HEK293 (cell line): ENCODE measurements around the gene TSEN2.

Source experiments
- CTCF ChIA-PET: fragments of 350-600 bp; formaldehyde crosslinking; extraction: SDS; loops from one replicate; lab custom pipeline; 2021; ENCODE audit warnings: antibody characterized with exemption; lab: Yijun Ruan, JAX
- POLR2A ChIA-PET: fragments of 300-600 bp; formaldehyde crosslinking; extraction: SDS; loops from one replicate; lab custom pipeline; 2020; ENCODE audit warnings: antibody characterized with exemption, inconsistent platforms; lab: Yijun Ruan, JAX
- H3K27ac ChIP-seq: fragments of 200-500 bp; sonication (Bioruptor generic); 2 replicates; pipeline ENCODE4 v1.5.1; 2014; ENCODE audit warnings: low read depth, low read length, control low read depth, inconsistent platforms; ENCODE audit errors: extremely low read depth
- H3K36me3 ChIP-seq, 2 experiments: fragments of 200-500 bp in 1 of 2; sonication (Bioruptor generic) in 1 of 2; 1 replicate in 1 of 2; 2 replicates in 1 of 2; pipeline ENCODE4 v1.5.1; 2014 to 2017; ENCODE audit warnings: inconsistent platforms in 2 of 2, low read length in 2 of 2; ENCODE audit not compliant: control insufficient read depth in 2 of 2, insufficient read depth in 1 of 2
- H3K4me1 ChIP-seq: fragments of 200-500 bp; sonication (Bioruptor generic); 2 replicates; pipeline ENCODE4 v1.5.1; 2014; ENCODE audit warnings: mild to moderate bottlenecking, low read length, inconsistent platforms; ENCODE audit not compliant: control insufficient read depth, insufficient read depth
- H3K4me3 ChIP-seq: 2 replicates; pipeline ENCODE4 v1.5.1; 2011; ENCODE audit warnings: low read depth, mild to moderate bottlenecking, control low read depth, low read length, moderate library complexity
- H3K9me3 ChIP-seq: fragments of 200-500 bp; sonication (Bioruptor generic); 2 replicates; pipeline ENCODE4 v1.5.1; 2014; ENCODE audit warnings: low read depth, low read length, inconsistent platforms; ENCODE audit not compliant: control insufficient read depth, insufficient read depth
- GLIS1 ChIP-seq: fragments of 450-650 bp; formaldehyde crosslinking; IDR thresholded peaks from 2 replicates; pipeline ENCODE4 v1.5.1; 2016; ENCODE audit warnings: missing biosample characterization, missing genetic modification characterization
- SCRT2 ChIP-seq: fragments of 450-650 bp; formaldehyde crosslinking; IDR thresholded peaks from 2 replicates; pipeline ENCODE4 v1.5.1; 2016; ENCODE audit warnings: missing biosample characterization, missing genetic modification characterization
- SP2 ChIP-seq: fragments of 450-650 bp; formaldehyde crosslinking; IDR thresholded peaks from 2 replicates; pipeline ENCODE4 v1.5.1; 2016; ENCODE audit warnings: missing biosample characterization, missing genetic modification characterization
- WT1 ChIP-seq: fragments of 450-650 bp; formaldehyde crosslinking; IDR thresholded peaks from 2 replicates; pipeline ENCODE4 v1.5.1; 2016; ENCODE audit warnings: missing biosample characterization, missing genetic modification characterization
- YY1 ChIP-seq: fragments of 450-650 bp; formaldehyde crosslinking; IDR thresholded peaks from 2 replicates; pipeline ENCODE4 v1.5.1; 2018; ENCODE audit warnings: missing biosample characterization, missing genetic modification characterization
- ZFHX2 ChIP-seq: fragments of 450-650 bp; formaldehyde crosslinking; conservative IDR thresholded peaks from 2 replicates; pipeline ENCODE4 v1.5.1; 2016; ENCODE audit warnings: missing biosample characterization, missing genetic modification characterization
- ZIC2 ChIP-seq: fragments of 450-650 bp; formaldehyde crosslinking; IDR thresholded peaks from 2 replicates; pipeline ENCODE4 v1.5.1; 2016; ENCODE audit warnings: missing biosample characterization, missing genetic modification characterization
- ZNF10 ChIP-seq: fragments of 450-650 bp; formaldehyde crosslinking; IDR thresholded peaks from 2 replicates; pipeline ENCODE4 v1.5.1; 2017; ENCODE audit warnings: missing biosample characterization, missing genetic modification characterization
- ZNF16 ChIP-seq: fragments of 450-650 bp; formaldehyde crosslinking; IDR thresholded peaks from 2 replicates; pipeline ENCODE4 v1.5.1; 2016; ENCODE audit warnings: low read depth, missing biosample characterization, missing genetic modification characterization
- ZNF211 ChIP-seq: fragments of 450-650 bp; formaldehyde crosslinking; IDR thresholded peaks from 2 replicates; pipeline ENCODE4 v1.5.1; 2016; ENCODE audit warnings: low read depth, missing biosample characterization, missing genetic modification characterization
- ZNF23 ChIP-seq: fragments of 450-650 bp; formaldehyde crosslinking; IDR thresholded peaks from 2 replicates; pipeline ENCODE4 v1.5.1; 2016; ENCODE audit warnings: missing biosample characterization, missing genetic modification characterization, borderline replicate concordance
- ZNF510 ChIP-seq: fragments of 450-650 bp; formaldehyde crosslinking; IDR thresholded peaks from 2 replicates; pipeline ENCODE4 v1.5.1; 2018; ENCODE audit warnings: mild to moderate bottlenecking, missing genetic modification characterization, missing biosample characterization; ENCODE audit not compliant: insufficient replicate concordance
- ZNF548 ChIP-seq: fragments of 450-650 bp; formaldehyde crosslinking; IDR thresholded peaks from 2 replicates; pipeline ENCODE4 v1.5.1; 2016; ENCODE audit warnings: missing biosample characterization, missing genetic modification characterization
- ZNF549 ChIP-seq: fragments of 450-650 bp; IDR thresholded peaks from 2 replicates; pipeline ENCODE4 v1.5.1; 2018; ENCODE audit warnings: missing biosample characterization, missing genetic modification characterization, mild to moderate bottlenecking, inconsistent platforms, moderate library complexity
- ZNF571 ChIP-seq: fragments of 450-650 bp; formaldehyde crosslinking; IDR thresholded peaks from 2 replicates; pipeline ENCODE4 v1.5.0; 2017; ENCODE audit warnings: missing biosample characterization, missing genetic modification characterization
- ZNF585B ChIP-seq: fragments of 450-650 bp; formaldehyde crosslinking; IDR thresholded peaks from 2 replicates; pipeline ENCODE4 v1.5.1; 2016; ENCODE audit warnings: missing biosample characterization, missing genetic modification characterization
- ZNF701 ChIP-seq: fragments of 450-650 bp; formaldehyde crosslinking; IDR thresholded peaks from 2 replicates; pipeline ENCODE4 v1.5.1; 2016; ENCODE audit warnings: missing biosample characterization, missing genetic modification characterization
- TF ChIP-seq, protein P1 (sequence below): sonication (generic); formaldehyde crosslinking; IDR thresholded peaks from 2 replicates; pipeline ENCODE4 v1.8.1; 2022; ENCODE audit warnings: mild to moderate bottlenecking, moderate library complexity, missing genetic modification reagents
- TF ChIP-seq, protein P2 (sequence below): fragments of 450-650 bp; formaldehyde crosslinking; IDR thresholded peaks from 2 replicates; pipeline ENCODE4 v1.5.1; 2016; ENCODE audit warnings: missing biosample characterization, missing genetic modification characterization, borderline replicate concordance
- TF ChIP-seq, protein P3 (sequence below): fragments of 450-650 bp; IDR thresholded peaks from 2 replicates; pipeline ENCODE4 v1.5.1; 2018; ENCODE audit warnings: missing biosample characterization, missing genetic modification characterization
- TF ChIP-seq, protein P4 (sequence below): fragments of 450-650 bp; formaldehyde crosslinking; optimal IDR thresholded peaks from 2 replicates; pipeline ENCODE3; 2016; ENCODE audit warnings: missing biosample characterization, mild to moderate bottlenecking, missing genetic modification characterization
- TF ChIP-seq, protein P5 (sequence below): fragments of 450-650 bp; formaldehyde crosslinking; IDR thresholded peaks from 2 replicates; pipeline ENCODE4 v1.5.1; 2017; ENCODE audit warnings: missing biosample characterization, missing genetic modification characterization

The TSEN2 gene

DNA sequence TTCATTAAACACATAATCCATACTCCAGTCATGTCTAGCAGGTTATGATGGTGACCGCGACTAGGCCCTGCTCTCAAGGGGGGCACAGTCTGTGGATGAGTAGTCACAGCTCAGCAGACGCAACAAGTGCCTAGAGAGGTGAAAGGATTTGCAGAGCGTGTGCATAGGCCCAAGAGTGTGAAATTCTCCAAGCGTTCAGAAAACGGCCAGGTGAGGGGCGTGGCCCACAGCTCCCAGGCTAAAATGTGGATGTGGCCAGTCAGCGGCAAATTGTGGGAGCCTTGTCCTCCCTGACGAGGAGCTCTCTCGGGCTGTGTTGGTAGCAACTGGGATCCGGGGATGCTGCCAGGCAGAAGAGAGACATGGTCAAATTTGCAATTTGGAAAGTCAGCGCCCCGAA, 46.4 kb upstream of the TSEN2 start:
- no peaks in the 10 kb centered on the region for H3K9me3 ChIP-seq
- no peak overlapping the region for H3K27ac ChIP-seq
- ChIA-PET POLR2A (no interaction called here), CTCF (interaction anchor here (1.3 kb wide), 1 partner anchor 42 kb away, joined by 3 read pairs; no protein-coding TSS in a partner anchor)
- no peak for TF ChIP-seq YY1 (tag by site-specific recombination)
- TF ChIP-seq SCRT2 (tag by site-specific recombination): peak; percentile 68
- TF ChIP-seq, protein P1, sequence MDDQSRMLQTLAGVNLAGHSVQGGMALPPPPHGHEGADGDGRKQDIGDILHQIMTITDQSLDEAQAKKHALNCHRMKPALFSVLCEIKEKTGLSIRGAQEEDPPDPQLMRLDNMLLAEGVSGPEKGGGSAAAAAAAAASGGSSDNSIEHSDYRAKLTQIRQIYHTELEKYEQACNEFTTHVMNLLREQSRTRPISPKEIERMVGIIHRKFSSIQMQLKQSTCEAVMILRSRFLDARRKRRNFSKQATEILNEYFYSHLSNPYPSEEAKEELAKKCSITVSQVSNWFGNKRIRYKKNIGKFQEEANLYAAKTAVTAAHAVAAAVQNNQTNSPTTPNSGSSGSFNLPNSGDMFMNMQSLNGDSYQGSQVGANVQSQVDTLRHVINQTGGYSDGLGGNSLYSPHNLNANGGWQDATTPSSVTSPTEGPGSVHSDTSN (CRISPR knock-in tag): no peak
- TF ChIP-seq, protein P2, sequence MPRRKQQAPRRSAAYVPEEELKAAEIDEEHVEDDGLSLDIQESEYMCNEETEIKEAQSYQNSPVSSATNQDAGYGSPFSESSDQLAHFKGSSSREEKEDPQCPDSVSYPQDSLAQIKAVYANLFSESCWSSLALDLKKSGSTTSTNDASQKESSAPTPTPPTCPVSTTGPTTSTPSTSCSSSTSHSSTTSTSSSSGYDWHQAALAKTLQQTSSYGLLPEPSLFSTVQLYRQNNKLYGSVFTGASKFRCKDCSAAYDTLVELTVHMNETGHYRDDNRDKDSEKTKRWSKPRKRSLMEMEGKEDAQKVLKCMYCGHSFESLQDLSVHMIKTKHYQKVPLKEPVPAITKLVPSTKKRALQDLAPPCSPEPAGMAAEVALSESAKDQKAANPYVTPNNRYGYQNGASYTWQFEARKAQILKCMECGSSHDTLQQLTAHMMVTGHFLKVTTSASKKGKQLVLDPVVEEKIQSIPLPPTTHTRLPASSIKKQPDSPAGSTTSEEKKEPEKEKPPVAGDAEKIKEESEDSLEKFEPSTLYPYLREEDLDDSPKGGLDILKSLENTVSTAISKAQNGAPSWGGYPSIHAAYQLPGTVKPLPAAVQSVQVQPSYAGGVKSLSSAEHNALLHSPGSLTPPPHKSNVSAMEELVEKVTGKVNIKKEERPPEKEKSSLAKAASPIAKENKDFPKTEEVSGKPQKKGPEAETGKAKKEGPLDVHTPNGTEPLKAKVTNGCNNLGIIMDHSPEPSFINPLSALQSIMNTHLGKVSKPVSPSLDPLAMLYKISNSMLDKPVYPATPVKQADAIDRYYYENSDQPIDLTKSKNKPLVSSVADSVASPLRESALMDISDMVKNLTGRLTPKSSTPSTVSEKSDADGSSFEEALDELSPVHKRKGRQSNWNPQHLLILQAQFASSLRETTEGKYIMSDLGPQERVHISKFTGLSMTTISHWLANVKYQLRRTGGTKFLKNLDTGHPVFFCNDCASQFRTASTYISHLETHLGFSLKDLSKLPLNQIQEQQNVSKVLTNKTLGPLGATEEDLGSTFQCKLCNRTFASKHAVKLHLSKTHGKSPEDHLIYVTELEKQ (tag by site-specific recombination): no peak
- no peak for TF ChIP-seq ZNF585B (tag by site-specific recombination)
- TF ChIP-seq ZNF571: no peak
- TF ChIP-seq GLIS1: no peak
- no peaks in the 10 kb centered on the region for H3K4me1 ChIP-seq
- H3K4me3 ChIP-seq: no peak overlapping the region
- H3K36me3 ChIP-seq: no peaks in the 10 kb centered on the region

DNA sequence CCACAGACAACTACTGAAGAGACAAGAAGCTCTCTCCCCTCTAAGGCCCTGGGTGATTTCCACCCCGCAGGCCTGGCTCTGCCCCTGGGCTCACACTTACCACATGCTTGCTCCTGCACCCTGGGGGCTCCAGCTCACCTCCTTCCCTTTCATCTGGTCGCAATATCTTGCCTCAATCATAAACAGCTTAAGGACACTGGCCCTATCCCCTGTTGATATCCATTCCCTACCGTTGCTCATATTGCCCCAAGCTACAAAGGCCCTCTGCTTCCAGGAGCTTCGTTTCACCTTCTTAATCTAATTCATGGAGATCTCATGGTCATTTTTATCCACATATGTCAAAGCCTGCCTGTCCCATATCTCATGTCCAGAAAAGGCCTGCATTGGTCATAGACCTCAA, 46.0 kb upstream of the TSEN2 start:
- CTCF ChIA-PET: interaction anchor here (1.3 kb wide), 1 partner anchor 41 kb away, joined by 3 read pairs; no protein-coding TSS in a partner anchor
- H3K4me1 ChIP-seq: peaks cover 2% of the 10 kb centered on the region; the same call in 1 of the 2 replicates
- POLR2A ChIA-PET: no interaction called here
- no peaks in the 10 kb centered on the region for H3K9me3 ChIP-seq
- TF ChIP-seq ZIC2 (tag by site-specific recombination) (peak; percentile 78), ZNF23 (no peak)
- H3K36me3 ChIP-seq: no peaks in the 10 kb centered on the region
- no peak overlapping the region for H3K27ac ChIP-seq
- H3K4me3 ChIP-seq: no peak overlapping the region

DNA sequence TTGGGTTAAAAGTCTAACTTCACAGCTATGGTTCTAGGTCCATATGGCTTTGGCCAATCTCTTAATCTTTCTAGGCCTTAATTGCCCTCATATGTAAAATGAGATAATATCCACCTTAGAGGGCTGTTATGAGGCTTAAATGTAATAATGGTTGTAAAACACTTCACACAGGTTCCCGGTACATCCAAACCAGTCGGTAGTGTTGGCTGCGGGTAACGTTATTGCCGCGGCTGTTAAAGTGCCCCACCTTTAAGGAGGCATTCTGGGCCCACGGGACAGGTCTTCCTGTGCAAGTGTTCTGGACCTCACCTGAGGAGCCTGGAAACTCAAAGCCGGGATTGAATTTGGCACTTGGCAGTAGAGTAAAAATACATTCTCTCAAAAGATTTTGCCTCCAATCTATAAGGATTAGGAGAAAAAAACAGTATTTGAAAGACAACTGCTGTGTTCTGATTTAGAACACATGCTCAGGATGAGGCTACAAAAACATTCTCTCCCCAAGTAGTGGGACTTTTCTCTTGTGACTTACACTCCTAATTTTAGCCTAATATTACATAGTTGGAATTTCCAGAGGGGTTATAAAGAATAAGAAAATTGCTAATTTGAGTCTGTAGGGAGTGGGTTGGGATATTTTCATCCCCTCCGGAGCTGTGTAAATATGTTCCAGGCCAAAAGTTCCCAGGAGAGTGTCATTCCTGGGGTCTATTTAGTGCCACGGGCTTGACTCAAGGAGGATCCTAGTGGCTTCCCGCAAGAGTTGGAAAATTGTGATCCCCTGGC, 44.9 kb upstream of the TSEN2 start:
- Histone ChIP-seq H3K4me3 (no peak overlapping the region), H3K9me3 (no peaks in the 10 kb centered on the region), H3K4me1 (peaks cover 7% of the 10 kb centered on the region; the same call in 1 of the 2 replicates), H3K36me3 (no peaks in the 10 kb centered on the region), H3K27ac (no peak overlapping the region)
- POLR2A ChIA-PET: no interaction called here
- CTCF ChIA-PET: no interaction called here
- no peak for TF ChIP-seq ZNF211
- TF ChIP-seq, protein P3, sequence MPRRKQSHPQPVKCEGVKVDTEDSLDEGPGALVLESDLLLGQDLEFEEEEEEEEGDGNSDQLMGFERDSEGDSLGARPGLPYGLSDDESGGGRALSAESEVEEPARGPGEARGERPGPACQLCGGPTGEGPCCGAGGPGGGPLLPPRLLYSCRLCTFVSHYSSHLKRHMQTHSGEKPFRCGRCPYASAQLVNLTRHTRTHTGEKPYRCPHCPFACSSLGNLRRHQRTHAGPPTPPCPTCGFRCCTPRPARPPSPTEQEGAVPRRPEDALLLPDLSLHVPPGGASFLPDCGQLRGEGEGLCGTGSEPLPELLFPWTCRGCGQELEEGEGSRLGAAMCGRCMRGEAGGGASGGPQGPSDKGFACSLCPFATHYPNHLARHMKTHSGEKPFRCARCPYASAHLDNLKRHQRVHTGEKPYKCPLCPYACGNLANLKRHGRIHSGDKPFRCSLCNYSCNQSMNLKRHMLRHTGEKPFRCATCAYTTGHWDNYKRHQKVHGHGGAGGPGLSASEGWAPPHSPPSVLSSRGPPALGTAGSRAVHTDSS: no peak
- TF ChIP-seq ZFHX2 (tag by site-specific recombination): no peak
- TF ChIP-seq ZNF701: no peak
- TF ChIP-seq, protein P4, sequence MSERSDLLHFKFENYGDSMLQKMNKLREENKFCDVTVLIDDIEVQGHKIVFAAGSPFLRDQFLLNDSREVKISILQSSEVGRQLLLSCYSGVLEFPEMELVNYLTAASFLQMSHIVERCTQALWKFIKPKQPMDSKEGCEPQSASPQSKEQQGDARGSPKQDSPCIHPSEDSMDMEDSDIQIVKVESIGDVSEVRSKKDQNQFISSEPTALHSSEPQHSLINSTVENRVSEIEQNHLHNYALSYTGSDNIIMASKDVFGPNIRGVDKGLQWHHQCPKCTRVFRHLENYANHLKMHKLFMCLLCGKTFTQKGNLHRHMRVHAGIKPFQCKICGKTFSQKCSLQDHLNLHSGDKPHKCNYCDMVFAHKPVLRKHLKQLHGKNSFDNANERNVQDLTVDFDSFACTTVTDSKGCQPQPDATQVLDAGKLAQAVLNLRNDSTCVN (tag by site-specific recombination): no peak
- no peak for TF ChIP-seq ZNF16 (tag by site-specific recombination)
- TF ChIP-seq, protein P5, sequence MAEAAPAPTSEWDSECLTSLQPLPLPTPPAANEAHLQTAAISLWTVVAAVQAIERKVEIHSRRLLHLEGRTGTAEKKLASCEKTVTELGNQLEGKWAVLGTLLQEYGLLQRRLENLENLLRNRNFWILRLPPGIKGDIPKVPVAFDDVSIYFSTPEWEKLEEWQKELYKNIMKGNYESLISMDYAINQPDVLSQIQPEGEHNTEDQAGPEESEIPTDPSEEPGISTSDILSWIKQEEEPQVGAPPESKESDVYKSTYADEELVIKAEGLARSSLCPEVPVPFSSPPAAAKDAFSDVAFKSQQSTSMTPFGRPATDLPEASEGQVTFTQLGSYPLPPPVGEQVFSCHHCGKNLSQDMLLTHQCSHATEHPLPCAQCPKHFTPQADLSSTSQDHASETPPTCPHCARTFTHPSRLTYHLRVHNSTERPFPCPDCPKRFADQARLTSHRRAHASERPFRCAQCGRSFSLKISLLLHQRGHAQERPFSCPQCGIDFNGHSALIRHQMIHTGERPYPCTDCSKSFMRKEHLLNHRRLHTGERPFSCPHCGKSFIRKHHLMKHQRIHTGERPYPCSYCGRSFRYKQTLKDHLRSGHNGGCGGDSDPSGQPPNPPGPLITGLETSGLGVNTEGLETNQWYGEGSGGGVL (tag by site-specific recombination): no peak
- no peak for TF ChIP-seq ZNF548 (tag by site-specific recombination)
- TF ChIP-seq ZNF23: no peak
- TF ChIP-seq SP2: no peak
- TF ChIP-seq ZNF510 (tag by site-specific recombination): no peak
- TF ChIP-seq ZNF549 (tag by site-specific recombination): no peak
- TF ChIP-seq WT1 (tag by site-specific recombination): no peak
- no peak for TF ChIP-seq ZNF10 (tag by site-specific recombination)
